Measurements from ENCODE around the gene LRRC63. TPM values are rescaled to one million over a fixed set of nuclear protein-coding genes. Genes with fewer than 3 reads are reported as not detected.

The LRRC63 gene
- total and polyA plus RNA-seq, 4 donors, result 0.13 to 1.1 (median 0.50) TPM

GRCh38 chr13:46320406-46320805 is 108.7 kb downstream of the LRRC63 start:
- ATAC-seq (ENCODE audit: insufficient read depth, low FRiP score) (no peak), DNase-seq (no peak)
- WGBS, 2 donors, result 32 to 60% methylated on average over 3 of the region's 3 CpGs
- Histone ChIP-seq H3K4me1 (ENCODE audit: control insufficient read depth in 5 of 5, insufficient read depth in 5 of 5, low read length in 5 of 5) (no peaks in the 10 kb centered on the region), H3K27me3 (ENCODE audit: control insufficient read depth in 3 of 3, insufficient read depth in 3 of 3, low read length in 2 of 3) (no peaks in the 10 kb centered on the region), H3K36me3 (ENCODE audit: control insufficient read depth in 4 of 4, insufficient read depth in 4 of 4, low read length in 4 of 4) (no peaks in the 10 kb centered on the region), H3K4me3 (no peak overlapping the region), H3K9me3 (ENCODE audit: control insufficient read depth in 4 of 4, insufficient read depth in 3 of 4, low read length in 3 of 4) (no peaks in the 10 kb centered on the region), H3K27ac (ENCODE audit: low read depth in 1 of 2, low read length in 1 of 2) (no peak overlapping the region), H3K9ac (ENCODE audit: insufficient read depth in 1 of 2, low read length in 2 of 2) (no peak overlapping the region)
- no peak for TF ChIP-seq CTCF (IDR thresholded peaks at IDR 0.05; ENCODE audit: control extremely low read depth, extremely low read depth)

- ATAC-seq (ENCODE audit: insufficient read depth, low FRiP score) (no peak), DNase-seq (no peak)
- Histone ChIP-seq H3K4me3 (no peak overlapping the region), H3K36me3 (ENCODE audit: control insufficient read depth in 4 of 4, insufficient read depth in 4 of 4, low read length in 4 of 4) (no peaks in the 10 kb centered on the region), H3K4me1 (ENCODE audit: control insufficient read depth in 5 of 5, insufficient read depth in 5 of 5, low read length in 5 of 5) (no peaks in the 10 kb centered on the region), H3K27ac (ENCODE audit: low read depth in 1 of 2, low read length in 1 of 2) (no peak overlapping the region), H3K27me3 (ENCODE audit: control insufficient read depth in 3 of 3, insufficient read depth in 3 of 3, low read length in 2 of 3) (no peaks in the 10 kb centered on the region), H3K9ac (ENCODE audit: insufficient read depth in 1 of 2, low read length in 2 of 2) (no peak overlapping the region), H3K9me3 (ENCODE audit: control insufficient read depth in 4 of 4, insufficient read depth in 3 of 4, low read length in 3 of 4) (no peaks in the 10 kb centered on the region)
- no peak for TF ChIP-seq CTCF (IDR thresholded peaks at IDR 0.05; ENCODE audit: control extremely low read depth, extremely low read depth)
- 86 to 90% methylated on average over 4 of the region's 4 CpGs for WGBS, 2 donors
These were observed 109.1 kb downstream of the LRRC63 start for GRCh38 chr13:46320821-46321220.

- WGBS, 2 donors, result 57 to 58% methylated on average over 17 of the region's 17 CpGs
- peak; percentile 72 for TF ChIP-seq CTCF (IDR thresholded peaks at IDR 0.05; ENCODE audit: control extremely low read depth, extremely low read depth)
- DNase-seq, result peak; percentile 61 to 71 (median 64)
- H3K4me3 ChIP-seq, result no peak overlapping the region
- H3K27ac ChIP-seq (ENCODE audit: low read depth in 1 of 2, low read length in 1 of 2), result no peak overlapping the region
- ATAC-seq (ENCODE audit: insufficient read depth, low FRiP score), result no peak
- H3K9ac ChIP-seq (ENCODE audit: insufficient read depth in 1 of 2, low read length in 2 of 2), result no peak overlapping the region
- H3K27me3 ChIP-seq (ENCODE audit: control insufficient read depth in 3 of 3, insufficient read depth in 3 of 3, low read length in 2 of 3), result no peaks in the 10 kb centered on the region
- no peaks in the 10 kb centered on the region for H3K4me1 ChIP-seq (ENCODE audit: control insufficient read depth in 5 of 5, insufficient read depth in 5 of 5, low read length in 5 of 5)
- peaks cover 0 to 3% (median 0%) of the 10 kb centered on the region in 4 donors for H3K9me3 ChIP-seq (ENCODE audit: control insufficient read depth in 4 of 4, insufficient read depth in 3 of 4, low read length in 3 of 4)
- no peaks in the 10 kb centered on the region for H3K36me3 ChIP-seq (ENCODE audit: control insufficient read depth in 4 of 4, insufficient read depth in 4 of 4, low read length in 4 of 4)
These were observed 109.9 kb downstream of the LRRC63 start for GRCh38 chr13:46321494-46322225.

All from lung (tissue), 12 donors.